PFSK-1 (cell line): ENCODE measurements around the gene SLAMF7.

ENCODE experiments used
- FOXP2 ChIP-seq: optimal IDR thresholded peaks from 2 replicates; pipeline ENCODE3; 2011; ENCODE audit warnings: borderline replicate concordance, control low read depth, inconsistent platforms; ENCODE audit not compliant: insufficient read depth; ENCODE audit errors: extremely low read length, extremely low read depth
- POLR2AphosphoS5 ChIP-seq: IDR thresholded peaks from 2 replicates; pipeline ENCODE4 v1.6.1; 2012; ENCODE audit warnings: low read depth, mild to moderate bottlenecking, control low read depth, low read length, moderate library complexity
- SIN3A ChIP-seq: IDR thresholded peaks from 2 replicates; pipeline ENCODE4 v1.6.1; 2012; ENCODE audit warnings: mild to moderate bottlenecking, low read length, moderate library complexity, borderline replicate concordance; ENCODE audit not compliant: insufficient read depth
- TAF1 ChIP-seq: IDR thresholded peaks from 2 replicates; pipeline ENCODE4 v1.6.1; 2012; ENCODE audit warnings: low read length, control low read depth, borderline replicate concordance; ENCODE audit not compliant: insufficient read depth
- TF ChIP-seq, protein P1 (sequence below), 2 experiments: IDR thresholded peaks; 2 replicates each; pipeline versions ENCODE4 v1.6.1 to v1.8.0; 2011 to 2012; ENCODE audit warnings: low read depth in 2 of 2, low read length in 2 of 2, control low read depth in 1 of 2, inconsistent platforms in 1 of 2, mild to moderate bottlenecking in 1 of 2, moderate library complexity in 1 of 2; ENCODE audit not compliant: insufficient read depth in 1 of 2

SLAMF7 gene

DNA sequence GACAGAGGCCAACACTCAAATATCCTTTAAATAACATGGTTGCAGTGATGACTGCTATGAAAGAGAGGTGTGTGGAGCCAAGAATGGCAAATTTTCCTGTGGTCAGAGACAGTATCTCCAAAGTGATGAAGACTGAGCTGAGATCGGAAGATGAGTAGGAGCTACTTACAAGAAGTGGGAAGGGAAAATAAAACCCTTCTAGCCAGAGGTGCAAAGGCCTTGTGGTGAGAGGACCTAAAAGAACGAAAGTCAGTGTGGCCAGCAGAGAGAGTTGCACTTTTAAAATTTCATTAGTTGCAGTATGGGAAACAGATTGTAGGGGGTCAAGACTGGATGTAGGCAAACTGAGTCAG, 17.8 kb downstream of the SLAMF7 start:
- no peak for TF ChIP-seq TAF1
- no peak for TF ChIP-seq POLR2AphosphoS5
- no peak for TF ChIP-seq FOXP2
- no peak for TF ChIP-seq SIN3A
- TF ChIP-seq, protein P1, sequence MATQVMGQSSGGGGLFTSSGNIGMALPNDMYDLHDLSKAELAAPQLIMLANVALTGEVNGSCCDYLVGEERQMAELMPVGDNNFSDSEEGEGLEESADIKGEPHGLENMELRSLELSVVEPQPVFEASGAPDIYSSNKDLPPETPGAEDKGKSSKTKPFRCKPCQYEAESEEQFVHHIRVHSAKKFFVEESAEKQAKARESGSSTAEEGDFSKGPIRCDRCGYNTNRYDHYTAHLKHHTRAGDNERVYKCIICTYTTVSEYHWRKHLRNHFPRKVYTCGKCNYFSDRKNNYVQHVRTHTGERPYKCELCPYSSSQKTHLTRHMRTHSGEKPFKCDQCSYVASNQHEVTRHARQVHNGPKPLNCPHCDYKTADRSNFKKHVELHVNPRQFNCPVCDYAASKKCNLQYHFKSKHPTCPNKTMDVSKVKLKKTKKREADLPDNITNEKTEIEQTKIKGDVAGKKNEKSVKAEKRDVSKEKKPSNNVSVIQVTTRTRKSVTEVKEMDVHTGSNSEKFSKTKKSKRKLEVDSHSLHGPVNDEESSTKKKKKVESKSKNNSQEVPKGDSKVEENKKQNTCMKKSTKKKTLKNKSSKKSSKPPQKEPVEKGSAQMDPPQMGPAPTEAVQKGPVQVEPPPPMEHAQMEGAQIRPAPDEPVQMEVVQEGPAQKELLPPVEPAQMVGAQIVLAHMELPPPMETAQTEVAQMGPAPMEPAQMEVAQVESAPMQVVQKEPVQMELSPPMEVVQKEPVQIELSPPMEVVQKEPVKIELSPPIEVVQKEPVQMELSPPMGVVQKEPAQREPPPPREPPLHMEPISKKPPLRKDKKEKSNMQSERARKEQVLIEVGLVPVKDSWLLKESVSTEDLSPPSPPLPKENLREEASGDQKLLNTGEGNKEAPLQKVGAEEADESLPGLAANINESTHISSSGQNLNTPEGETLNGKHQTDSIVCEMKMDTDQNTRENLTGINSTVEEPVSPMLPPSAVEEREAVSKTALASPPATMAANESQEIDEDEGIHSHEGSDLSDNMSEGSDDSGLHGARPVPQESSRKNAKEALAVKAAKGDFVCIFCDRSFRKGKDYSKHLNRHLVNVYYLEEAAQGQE (IDR thresholded peaks at IDR 0.05; ENCODE audit: insufficient read depth in 1 of 2, low read depth in 2 of 2, low read length in 2 of 2), result no peak

DNA sequence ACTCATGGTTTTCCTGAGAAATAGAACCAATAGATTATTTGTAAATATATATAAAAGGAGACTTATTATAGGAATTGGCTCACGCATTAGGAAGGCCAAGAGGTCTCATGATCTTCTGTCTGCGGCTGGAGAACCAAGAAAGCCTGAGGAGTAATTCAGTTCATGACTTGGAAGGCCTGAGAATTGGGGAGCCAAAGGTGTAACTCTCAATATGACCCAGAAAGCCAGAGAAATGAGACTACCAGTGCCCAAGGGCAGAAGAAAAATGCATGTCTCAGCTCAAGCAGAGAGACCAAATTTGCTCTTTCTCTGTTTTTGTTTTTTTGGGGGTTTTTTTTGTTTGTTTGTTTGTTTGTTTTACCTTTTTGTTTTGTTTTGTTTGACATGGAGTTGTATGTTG, 19.5 kb downstream of the SLAMF7 start:
- TF ChIP-seq, protein P1 (IDR thresholded peaks at IDR 0.05; ENCODE audit: insufficient read depth in 1 of 2, low read depth in 2 of 2, low read length in 2 of 2), result no peak
- TF ChIP-seq POLR2AphosphoS5, result no peak
- no peak for TF ChIP-seq FOXP2
- no peak for TF ChIP-seq TAF1
- TF ChIP-seq SIN3A, result no peak

DNA sequence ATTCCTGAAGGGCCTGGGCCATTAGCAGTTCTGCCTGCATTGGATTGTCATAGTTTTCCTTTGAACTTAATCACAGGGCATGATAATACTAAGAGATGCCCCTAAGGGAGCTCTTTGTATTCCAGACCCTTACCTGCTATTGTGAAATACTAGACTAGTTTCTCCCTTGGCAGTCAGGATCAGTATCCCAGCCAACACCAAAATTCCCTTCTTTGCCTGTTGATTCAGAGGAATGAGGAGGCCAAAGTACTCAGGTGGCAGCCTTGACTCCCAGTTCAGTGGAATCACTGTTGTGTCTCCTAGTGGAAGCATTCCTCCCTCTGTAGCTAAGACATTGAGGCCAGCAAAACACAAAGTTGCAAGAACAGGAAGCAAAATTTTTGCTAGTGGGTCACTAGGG, 20.7 kb downstream of the SLAMF7 start:
- TF ChIP-seq TAF1, result no peak

DNA sequence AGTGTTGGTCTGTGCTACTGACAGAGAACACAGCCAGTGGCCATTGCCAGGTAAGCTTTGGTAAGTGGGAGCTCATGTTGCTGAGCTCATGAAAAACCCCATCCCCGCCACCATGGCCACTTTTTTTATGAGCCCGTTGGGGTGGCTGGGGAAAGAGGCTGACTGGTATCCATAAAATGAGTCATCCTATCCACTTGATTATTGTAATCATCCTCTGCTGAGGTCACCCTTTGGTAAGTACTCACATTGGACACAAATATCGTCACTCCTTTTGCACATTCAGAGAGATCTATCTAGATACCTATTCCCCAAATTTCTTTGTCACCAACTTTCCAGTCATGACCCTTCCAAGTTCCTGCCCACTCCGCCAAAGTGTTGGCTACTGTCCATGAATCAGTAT, 22.0 kb downstream of the SLAMF7 start:
- TF ChIP-seq TAF1 (no peak), POLR2AphosphoS5 (no peak), FOXP2 (no peak), SIN3A (no peak)
- TF ChIP-seq, protein P1 (IDR thresholded peaks at IDR 0.05; ENCODE audit: insufficient read depth in 1 of 2, low read depth in 2 of 2, low read length in 2 of 2), result no peak

DNA sequence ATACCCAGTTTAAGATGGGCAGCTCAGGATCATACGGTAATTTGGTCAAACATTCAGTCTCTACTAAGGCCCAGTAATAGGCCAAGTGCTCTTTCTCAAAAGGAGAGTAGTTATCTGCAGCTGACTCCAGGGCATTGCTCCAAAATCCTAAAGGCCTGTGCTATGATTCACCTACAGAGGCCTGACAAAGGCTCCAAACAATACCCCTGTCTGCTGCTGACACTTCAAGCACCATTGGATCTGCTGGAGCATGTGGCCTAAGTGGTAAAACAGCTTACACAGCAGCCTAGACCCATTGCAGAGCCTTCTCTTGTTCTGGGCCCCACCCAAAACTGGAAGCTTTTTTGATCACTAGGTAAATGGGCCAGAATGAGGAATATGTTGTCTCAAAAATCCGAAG, 22.8 kb downstream of the SLAMF7 start:
- TF ChIP-seq POLR2AphosphoS5 (no peak), TAF1 (no peak), SIN3A (no peak), FOXP2 (no peak)
- TF ChIP-seq, protein P1 (IDR thresholded peaks at IDR 0.05; ENCODE audit: insufficient read depth in 1 of 2, low read depth in 2 of 2, low read length in 2 of 2), result no peak

DNA sequence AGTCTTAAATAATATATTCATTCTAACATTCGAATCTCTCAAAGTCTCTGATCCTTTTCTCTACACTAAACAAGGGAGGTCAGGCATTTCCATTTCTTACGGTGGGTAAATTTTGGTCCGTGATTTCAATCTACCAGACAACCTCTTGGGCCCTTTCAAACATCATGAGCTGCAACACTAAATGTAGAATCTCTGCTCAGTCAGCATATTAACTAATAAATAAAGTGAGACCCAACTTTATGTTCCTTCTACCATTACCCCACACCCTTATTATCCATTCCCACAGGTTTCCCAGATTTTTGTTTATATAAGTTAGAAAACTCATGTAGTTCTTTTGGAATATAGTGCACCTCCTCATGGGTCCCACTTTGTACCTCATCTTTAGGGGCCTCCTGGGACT, 24.9 kb downstream of the SLAMF7 start:
- no peak for TF ChIP-seq POLR2AphosphoS5
- TF ChIP-seq, protein P1 (IDR thresholded peaks at IDR 0.05; ENCODE audit: insufficient read depth in 1 of 2, low read depth in 2 of 2, low read length in 2 of 2), result no peak
- TF ChIP-seq SIN3A, result no peak
- no peak for TF ChIP-seq TAF1
- TF ChIP-seq FOXP2, result no peak
